Endothelial cell of umbilical vein (primary cell): ENCODE measurements around the gene GSK3A. TPM values are rescaled to one million over a fixed set of nuclear protein-coding genes. Genes with fewer than 3 reads are reported as not detected.

Experiments
- BruUV-seq: library from RNA; stranded (reverse); fragments of 400-500 nt; replicated peaks from 2 replicates; lab custom pipeline; 2021; lab: Mats Ljungman, UMichigan
- CTCF ChIA-PET: fragments of 300-600, 350-600 bp; sonication (Branson Sonifier 250); formaldehyde crosslinking; loops from one replicate; lab custom pipeline; 2021; ENCODE audit warnings: antibody characterized with exemption, inconsistent platforms; lab: Charles Lee
- POLR2A ChIA-PET: fragments of 300-600, 350-600 bp; sonication (Branson Sonifier 250); formaldehyde crosslinking; loops from one replicate; lab custom pipeline; 2021; ENCODE audit warnings: antibody characterized with exemption, inconsistent platforms; lab: Charles Lee
- DNase-seq: peaks from one replicate; pipeline ENCODE4 v3.0.0-alpha.2; 2011; ENCODE audit warnings: low read depth, low spot score
- FAIRE-seq: peaks from 2 replicates; lab custom pipeline; 2011; peaks lifted over from hg19 to GRCh38; lab: Jason Lieb, UNC
- H2AFZ ChIP-seq: 2 replicates; pipeline ENCODE4 v1.6.0; 2012; ENCODE audit warnings: low read depth, low read length, control low read depth, inconsistent platforms
- H3K27ac ChIP-seq: 2 replicates; pipeline ENCODE4 v1.5.1; 2011; ENCODE audit warnings: low read depth, mild to moderate bottlenecking, control low read depth, low read length, moderate library complexity; ENCODE audit not compliant: insufficient read depth
- H3K27me3 ChIP-seq, 2 experiments: 2 replicates each; pipeline versions ENCODE4 v1.6.0 to v1.6.1; 2011; ENCODE audit warnings: low read length in 2 of 2, mixed read lengths in 1 of 2; ENCODE audit not compliant: control insufficient read depth in 2 of 2, insufficient read depth in 2 of 2
- H3K36me3 ChIP-seq, 2 experiments: 2 replicates in 1 of 2; 3 replicates in 1 of 2; pipeline ENCODE4 v1.5.1; 2011; ENCODE audit warnings: low read length in 2 of 2, mild to moderate bottlenecking in 1 of 2, moderate library complexity in 1 of 2; ENCODE audit not compliant: control insufficient read depth in 2 of 2, insufficient read depth in 2 of 2; ENCODE audit errors: extremely low read depth in 1 of 2
- H3K4me1 ChIP-seq: 3 replicates; pipeline ENCODE4 v1.5.1; 2011; ENCODE audit warnings: mild to moderate bottlenecking, low read length; ENCODE audit not compliant: control insufficient read depth, insufficient read depth; ENCODE audit errors: extremely low read depth
- H3K4me2 ChIP-seq: 2 replicates; pipeline ENCODE4 v1.6.1; 2011; ENCODE audit warnings: low read length, control low read depth, mixed read lengths; ENCODE audit not compliant: insufficient read depth
- H3K4me3 ChIP-seq, 3 experiments: fragments of 200-600 bp in 1 of 3; sonication (generic), shearing (Covaris generic) in 1 of 3; replicated peaks in 1 of 3; 2 replicates each; pipeline ENCODE4 v1.5.1; 2011 to 2016; ENCODE audit warnings: control low read depth in 3 of 3, low read length in 3 of 3, mild to moderate bottlenecking in 2 of 3, inconsistent platforms in 1 of 3, low read depth in 1 of 3, moderate library complexity in 1 of 3; ENCODE audit not compliant: insufficient read depth in 1 of 3
- H3K79me2 ChIP-seq: 2 replicates; pipeline ENCODE4 v1.6.0; 2012; ENCODE audit warnings: low read length, inconsistent platforms; ENCODE audit not compliant: control insufficient read depth, insufficient read depth
- H3K9ac ChIP-seq: replicated peaks from 2 replicates; pipeline ENCODE3; 2011; ENCODE audit warnings: low read length, control low read depth; ENCODE audit not compliant: insufficient read depth; ENCODE audit errors: extremely low read depth
- H3K9me1 ChIP-seq: replicated peaks from 3 replicates; pipeline ENCODE4 v1.6.0; 2011; ENCODE audit warnings: mild to moderate bottlenecking, low read length; ENCODE audit not compliant: control insufficient read depth, insufficient read depth; ENCODE audit errors: extremely low read depth
- H3K9me3 ChIP-seq: replicated peaks from 2 replicates; pipeline ENCODE4 v1.5.1; 2012; ENCODE audit warnings: low read length, inconsistent platforms; ENCODE audit not compliant: control insufficient read depth, insufficient read depth
- H4K20me1 ChIP-seq: replicated peaks from 2 replicates; pipeline ENCODE3; 2011; ENCODE audit warnings: mild to moderate bottlenecking, low read length; ENCODE audit not compliant: control insufficient read depth, insufficient read depth; ENCODE audit errors: extremely low read depth
- EZH2 ChIP-seq: IDR thresholded peaks from 2 replicates; pipeline ENCODE4 v1.6.1; 2012; ENCODE audit warnings: borderline replicate concordance, low read depth, mild to moderate bottlenecking, moderate library complexity, low read length, inconsistent platforms; ENCODE audit not compliant: severe bottlenecking
- FOS ChIP-seq: IDR thresholded peaks from 2 replicates; pipeline ENCODE4 v1.6.1; 2011; ENCODE audit warnings: mild to moderate bottlenecking, low read length, moderate library complexity, borderline replicate concordance; ENCODE audit not compliant: insufficient read depth
- GATA2 ChIP-seq: IDR thresholded peaks from 2 replicates; pipeline ENCODE4 v1.7.0; 2011; ENCODE audit warnings: low read depth, mild to moderate bottlenecking, moderate library complexity, mixed read lengths, low read length; ENCODE audit not compliant: insufficient read length, insufficient read depth
- JUN ChIP-seq: IDR thresholded peaks from 2 replicates; pipeline ENCODE4 v1.6.1; 2011; ENCODE audit warnings: borderline replicate concordance, low read depth; ENCODE audit not compliant: insufficient read length, insufficient read depth
- MAX ChIP-seq: IDR thresholded peaks from 2 replicates; pipeline ENCODE4 v1.6.1; 2011; ENCODE audit not compliant: insufficient read depth, insufficient read length
- MYC ChIP-seq: IDR thresholded peaks from one replicate; pipeline ENCODE4 v1.6.1; 2011; ENCODE audit warnings: mild to moderate bottlenecking, low read depth, low read length
- POLR2A ChIP-seq: IDR thresholded peaks from 2 replicates; pipeline ENCODE4 v1.6.1; 2012; ENCODE audit warnings: low read depth, mild to moderate bottlenecking, control low read depth, low read length
- POLR2AphosphoS5 ChIP-seq: IDR thresholded peaks from 2 replicates; pipeline ENCODE4 v1.6.1; 2012; ENCODE audit warnings: low read depth, mild to moderate bottlenecking, control low read depth, low read length, moderate library complexity; ENCODE audit not compliant: insufficient read depth
- dilution Hi-C: fragments of 300-500 bp; cut with MboI; formaldehyde crosslinking; loops from one replicate; pipeline ENCODE4 v1.15.0; 2019; ENCODE audit warnings: low sequenced_read_pairs; ENCODE audit not compliant: extremely low pct_ligation_motif_present
- intact Hi-C: fragments of 100-400 bp; cut with micrococcal nuclease; formaldehyde crosslinking; loops from one replicate; pipeline ENCODE4 v1.10.0; 2022
- polyA plus RNA-seq, 4 experiments: library from polyadenylated mRNA; depleted of rRNA in 3 of 4; stranded (reverse) in 3 of 4; unstranded in 1 of 4; fragments of >200 nt; gene quantifications; 2 replicates each; pipeline versions ENCODE4 v1.2.1 to v1.2.3, GENCODE V29; 2011 to 2012; ENCODE audit warnings: missing spikeins in 1 of 4
- total RNA-seq: library from RNA; stranded (reverse); gene quantifications from 2 replicates; pipeline ENCODE4 v1.2.3, GENCODE V29; 2021
- TF ChIP-seq, protein P1 (sequence below), 2 donors: IDR thresholded peaks; 1 replicate in 1 of 2; 2 replicates in 1 of 2; pipeline ENCODE4 v1.5.1; 2011; ENCODE audit warnings: low read length in 2 of 2, mild to moderate bottlenecking in 2 of 2, moderate library complexity in 2 of 2, control low read depth in 1 of 2, inconsistent platforms in 1 of 2, low read depth in 1 of 2; ENCODE audit not compliant: insufficient read depth in 1 of 2; ENCODE audit errors: extremely low read depth in 1 of 2

The GSK3A gene
- total and polyA plus RNA-seq, 2 donors (not counting 3 experiments of a cell fraction or from before 2014, with no cell fraction given): 49.5 to 73.7 TPM

GRCh38 chr19:42228641-42229040, 13.8 kb downstream of the GSK3A start:
- Histone ChIP-seq H3K9me3 (no peaks in the 10 kb centered on the region), H3K36me3 (peaks cover 27 to 53% of the 10 kb centered on the region in 2 experiments), H3K4me1 (no peaks in the 10 kb centered on the region), H3K79me2 (peaks cover 27% of the 10 kb centered on the region), H2AFZ (no peak overlapping the region), H3K27me3 (no peaks in the 10 kb centered on the region), H4K20me1 (no peaks in the 10 kb centered on the region), H3K4me2 (no peak overlapping the region), H3K27ac (no peak overlapping the region), H3K4me3 (no peak overlapping the region), H3K9me1 (no peaks in the 10 kb centered on the region), H3K9ac (no peak overlapping the region)
- DNase-seq (no peak), FAIRE-seq (no peak)
- no peak for TF ChIP-seq FOS
- no peak for TF ChIP-seq JUN
- TF ChIP-seq, protein P1, sequence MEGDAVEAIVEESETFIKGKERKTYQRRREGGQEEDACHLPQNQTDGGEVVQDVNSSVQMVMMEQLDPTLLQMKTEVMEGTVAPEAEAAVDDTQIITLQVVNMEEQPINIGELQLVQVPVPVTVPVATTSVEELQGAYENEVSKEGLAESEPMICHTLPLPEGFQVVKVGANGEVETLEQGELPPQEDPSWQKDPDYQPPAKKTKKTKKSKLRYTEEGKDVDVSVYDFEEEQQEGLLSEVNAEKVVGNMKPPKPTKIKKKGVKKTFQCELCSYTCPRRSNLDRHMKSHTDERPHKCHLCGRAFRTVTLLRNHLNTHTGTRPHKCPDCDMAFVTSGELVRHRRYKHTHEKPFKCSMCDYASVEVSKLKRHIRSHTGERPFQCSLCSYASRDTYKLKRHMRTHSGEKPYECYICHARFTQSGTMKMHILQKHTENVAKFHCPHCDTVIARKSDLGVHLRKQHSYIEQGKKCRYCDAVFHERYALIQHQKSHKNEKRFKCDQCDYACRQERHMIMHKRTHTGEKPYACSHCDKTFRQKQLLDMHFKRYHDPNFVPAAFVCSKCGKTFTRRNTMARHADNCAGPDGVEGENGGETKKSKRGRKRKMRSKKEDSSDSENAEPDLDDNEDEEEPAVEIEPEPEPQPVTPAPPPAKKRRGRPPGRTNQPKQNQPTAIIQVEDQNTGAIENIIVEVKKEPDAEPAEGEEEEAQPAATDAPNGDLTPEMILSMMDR (IDR thresholded peaks at IDR 0.05; ENCODE audit: extremely low read depth in 1 of 2, insufficient read depth in 1 of 2, low read depth in 1 of 2, low read length in 2 of 2): no peak
- TF ChIP-seq POLR2AphosphoS5: no peak
- TF ChIP-seq MYC: no peak
- no peak for TF ChIP-seq GATA2
- no peak for TF ChIP-seq MAX
- TF ChIP-seq POLR2A: no peak
- TF ChIP-seq EZH2: no peak
- ChIA-PET POLR2A (no interaction called here), CTCF (no interaction called here)
- dilution Hi-C loops: no loop called here
- BruUV-seq: no TSS peak
- intact Hi-C loops: no loop called here
